Activated T-cell treated with anti-CD3 and anti-CD28 coated beads for 4 hours (primary cell): ENCODE data around the gene ABCF2.

Source experiments
- DNase-seq: peaks from one replicate; pipeline ENCODE4 v3.0.0-alpha.2; 2020

The ABCF2 gene

GRCh38 chr7:151240942-151241754 lies 14.1 kb upstream of the ABCF2 start:
- DNase-seq: no peak

DNA sequence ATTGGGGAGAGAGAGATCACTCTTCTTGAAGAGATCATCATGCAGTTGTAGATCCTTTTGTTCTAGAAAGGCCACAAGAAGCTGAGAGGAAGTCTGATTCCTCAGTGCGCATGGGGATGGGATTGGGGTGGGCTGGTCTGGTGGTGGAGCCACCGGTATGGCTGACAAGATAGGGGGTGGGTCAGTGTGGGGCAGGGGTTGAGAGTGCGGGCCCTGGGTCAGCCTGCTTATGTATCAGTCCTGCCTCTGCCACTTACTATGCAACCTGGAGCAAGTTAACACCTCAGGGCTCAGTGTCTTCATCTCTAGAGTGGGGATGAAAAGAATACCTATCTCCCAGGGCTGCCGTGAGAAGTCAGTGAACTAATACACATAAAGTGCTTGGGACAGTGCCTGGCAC lies 13.5 kb upstream of the ABCF2 start:
- DNase-seq: no peak

- no peak for DNase-seq
These were observed 12.9 kb upstream of the ABCF2 start for GRCh38 chr7:151239837-151240459.

DNA sequence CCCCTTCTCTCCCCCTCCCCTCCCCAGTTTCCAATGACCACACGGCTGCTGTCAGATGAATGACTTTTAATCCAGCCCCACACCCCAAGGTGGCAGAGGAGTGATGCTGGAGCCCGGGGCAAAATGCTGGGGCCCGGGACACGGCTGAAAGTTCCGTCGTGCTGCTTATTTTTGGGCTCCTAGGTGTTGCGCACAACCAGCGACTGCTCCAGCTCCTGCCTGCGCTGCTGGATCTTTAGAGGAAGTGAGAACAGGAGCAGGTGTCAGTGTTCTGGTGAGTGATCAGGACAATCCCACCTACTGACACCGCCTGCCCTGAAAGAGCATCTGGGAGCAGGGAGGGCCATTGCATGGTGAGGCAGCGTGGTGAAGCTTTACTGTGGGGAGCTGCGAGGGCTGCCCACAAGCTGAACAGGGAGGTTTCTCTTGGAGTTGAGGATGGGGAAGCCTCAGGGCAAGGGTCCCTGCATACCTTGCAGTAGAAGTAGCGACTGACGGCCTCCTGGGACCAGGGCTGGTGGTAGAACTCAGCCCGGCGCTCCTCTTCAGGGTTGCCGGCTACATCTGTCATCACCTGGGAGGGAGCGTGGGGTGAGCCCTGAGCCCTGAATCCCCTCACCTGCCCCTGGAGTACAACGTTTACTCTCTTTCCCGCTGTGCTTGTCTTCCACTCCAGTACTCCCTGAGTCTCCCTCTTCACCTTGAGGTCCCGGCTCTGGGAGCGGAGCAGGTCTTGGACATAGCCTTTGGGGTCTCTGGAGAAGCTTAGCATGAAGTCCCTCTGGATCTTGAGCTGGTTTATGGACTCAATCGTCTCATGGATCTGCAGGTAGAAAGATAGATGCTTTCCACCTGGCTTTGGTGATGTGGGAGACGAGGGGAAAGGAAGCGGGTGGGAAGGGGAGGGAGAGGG lies 12.2 kb upstream of the ABCF2 start:
- DNase-seq: no peak

- DNase-seq: no peak
These were observed 11.3 kb upstream of the ABCF2 start for GRCh38 chr7:151238190-151238810.

- DNase-seq: no peak
These were observed 10.5 kb upstream of the ABCF2 start for GRCh38 chr7:151237244-151238189.

- no peak for DNase-seq
These were observed 9.4 kb upstream of the ABCF2 start for GRCh38 chr7:151236406-151236805.

GRCh38 chr7:151235091-151235787 lies 8.2 kb upstream of the ABCF2 start:
- DNase-seq: no peak

GRCh38 chr7:151233804-151234203 lies 6.8 kb upstream of the ABCF2 start:
- DNase-seq: no peak

DNA sequence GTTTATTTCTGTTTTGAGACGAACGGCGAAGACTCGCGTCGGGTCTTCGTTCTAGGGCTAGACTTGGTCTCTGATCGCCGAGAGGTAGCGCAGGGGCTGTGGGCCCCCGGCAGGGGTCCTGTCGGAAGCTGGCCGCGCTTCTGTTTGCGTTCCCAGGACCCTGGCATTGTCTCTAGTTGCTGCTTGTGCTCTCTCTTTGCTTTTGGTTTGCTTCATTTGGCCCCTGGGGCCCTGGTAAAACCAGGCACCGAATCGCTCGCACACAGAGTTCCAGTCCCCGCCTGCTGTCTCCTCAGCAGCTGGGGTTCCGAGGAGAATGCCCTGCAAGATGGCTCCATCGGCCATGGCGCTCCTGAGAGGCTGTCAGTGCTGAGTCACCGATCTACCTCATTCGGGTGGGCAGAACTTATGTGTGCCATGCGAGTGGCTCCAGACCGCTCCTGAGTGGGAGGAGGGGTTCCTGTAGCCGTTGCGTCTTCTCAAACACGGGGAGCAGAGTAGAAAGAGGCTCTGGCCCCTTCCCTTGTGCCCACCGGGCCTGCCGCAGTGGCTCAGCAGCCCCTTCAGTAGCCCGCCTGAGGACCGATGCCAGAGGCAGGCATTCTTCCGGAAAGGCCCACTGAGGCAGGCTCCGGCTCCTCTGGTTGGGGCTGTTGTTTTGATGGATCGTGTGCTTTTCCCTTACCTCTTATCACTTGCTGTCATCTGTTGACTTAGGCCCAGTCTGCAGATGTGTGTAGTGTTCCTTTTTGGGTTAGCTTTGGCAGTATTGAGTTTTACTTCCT lies 6.1 kb upstream of the ABCF2 start:
- DNase-seq: peak; percentile 68

- peak; percentile 83 for DNase-seq
These were observed 5.3 kb upstream of the ABCF2 start, which contains the start of gene CHPF2 for GRCh38 chr7:151232091-151232916. TSS of gene CHPF2 (plus strand) at chr7:151232483. CDS start at chr7:151234012, 1,529 bp downstream.

GRCh38 chr7:151231080-151231479 lies 4.1 kb upstream of the ABCF2 start:
- DNase-seq: no peak

- DNase-seq: no peak
These were observed 2.2 kb upstream of the ABCF2 start for GRCh38 chr7:151229249-151229648.

DNA sequence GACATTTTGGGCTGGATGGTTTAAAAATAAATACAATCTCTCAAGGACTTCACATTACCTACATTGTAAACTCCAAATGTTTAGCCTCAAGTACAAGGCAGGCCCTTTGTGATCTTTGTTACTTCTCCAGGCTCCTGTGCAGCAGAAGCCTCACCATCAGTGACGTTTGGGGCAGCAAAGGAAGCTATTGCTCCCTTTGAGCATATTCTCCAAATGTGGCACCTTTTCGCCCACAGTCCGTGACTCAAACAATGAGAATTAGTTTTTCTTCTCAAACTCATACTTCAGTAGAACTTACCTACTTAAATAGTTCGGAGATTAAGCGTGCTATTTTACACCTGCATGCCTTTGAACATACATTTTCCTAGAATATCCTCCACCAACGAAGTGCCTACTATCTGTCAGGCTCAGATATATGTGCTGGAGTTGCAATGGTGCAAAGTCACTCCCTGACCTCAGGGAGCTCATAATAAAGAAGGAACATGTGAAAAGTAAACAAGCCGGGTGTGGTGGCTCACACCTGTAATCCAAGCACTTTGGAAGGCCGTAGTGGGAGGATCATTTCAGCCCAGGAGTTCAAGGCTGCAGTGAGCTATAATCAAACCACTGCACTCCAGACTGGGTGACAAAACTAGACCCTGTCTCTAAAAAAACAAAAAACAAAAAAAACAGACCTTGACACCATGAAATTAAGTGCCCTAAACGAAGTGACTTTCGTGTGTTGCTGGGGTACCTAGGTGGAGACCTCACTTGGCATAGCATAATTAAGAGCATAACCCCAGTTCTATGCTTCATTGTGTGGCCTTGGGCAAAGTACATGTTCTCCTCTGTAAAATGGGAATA lies 1.2 kb upstream of the ABCF2 start:
- DNase-seq: no peak

- no peak for DNase-seq
These were observed 488 bp downstream of the ABCF2 start for GRCh38 chr7:151226560-151226874.

- DNase-seq: no peak
These were observed 976 bp downstream of the ABCF2 start for GRCh38 chr7:151225948-151226510.

GRCh38 chr7:151223728-151224127 lies 3.3 kb downstream of the ABCF2 start:
- DNase-seq: no peak

DNA sequence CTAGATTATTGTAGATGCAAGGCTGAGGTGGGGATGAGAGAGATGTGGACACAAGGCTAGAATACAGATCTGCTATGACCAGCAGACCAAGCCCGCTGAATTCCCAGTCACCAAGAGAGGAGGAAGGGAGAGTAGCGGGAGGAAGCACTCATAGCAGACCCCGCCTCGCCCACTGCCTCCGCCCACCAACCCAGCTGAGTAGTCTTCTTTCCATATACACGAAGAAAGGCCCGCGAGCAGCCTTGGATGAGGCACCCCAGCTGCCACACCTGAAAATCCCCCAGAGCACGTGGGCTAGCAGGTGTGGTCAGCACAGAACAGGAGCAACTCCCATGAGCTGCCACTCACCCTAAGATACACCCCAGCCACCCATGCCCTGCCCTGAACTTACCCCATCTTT lies 8.8 kb downstream of the ABCF2 start:
- no peak for DNase-seq
